HepG2 (cell line): ENCODE results near the gene OGFR. TPM values are rescaled to one million over a fixed set of nuclear protein-coding genes. Genes with fewer than 3 reads are reported as not detected.

Experiments used
- CAMTA2 ChIP-seq: sonication (generic); formaldehyde crosslinking; IDR thresholded peaks from 2 replicates; pipeline ENCODE4 v1.4.0; 2020; ENCODE audit warnings: mild to moderate bottlenecking, missing genetic modification reagents, borderline replicate concordance
- DPF2 ChIP-seq: sonication (generic); formaldehyde crosslinking; IDR thresholded peaks from 2 replicates; pipeline ENCODE4 v1.4.0; 2020; ENCODE audit warnings: mild to moderate bottlenecking, low read depth, missing genetic modification reagents, borderline replicate concordance
- EP300 ChIP-seq, 3 experiments: sonication (generic) in 1 of 3; formaldehyde crosslinking in 1 of 3; IDR thresholded peaks; 2 replicates each; pipeline versions ENCODE4 v1.5.1 to v1.6.1; 2011 to 2020; ENCODE audit warnings: low read depth in 2 of 3, low read length in 2 of 3, borderline replicate concordance in 1 of 3, improper control_type of control experiment in 1 of 3, mild to moderate bottlenecking in 1 of 3, missing genetic modification reagents in 1 of 3, moderate library complexity in 1 of 3
- FOXC1 ChIP-seq: sonication (generic); formaldehyde crosslinking; IDR thresholded peaks from 2 replicates; pipeline ENCODE4 v1.8.0; 2022; ENCODE audit warnings: mild to moderate bottlenecking, missing genetic modification reagents, borderline replicate concordance
- GLI4 ChIP-seq: sonication (generic); formaldehyde crosslinking; IDR thresholded peaks from 2 replicates; pipeline ENCODE4 v1.5.1; 2020; ENCODE audit warnings: missing genetic modification reagents, mild to moderate bottlenecking, moderate library complexity, borderline replicate concordance
- GTF3A ChIP-seq: sonication (generic); formaldehyde crosslinking; conservative IDR thresholded peaks from 2 replicates; pipeline ENCODE4 v1.4.0; 2020; ENCODE audit warnings: mild to moderate bottlenecking, missing genetic modification reagents
- HNF4G ChIP-seq, 2 experiments: sonication (generic) in 1 of 2; formaldehyde crosslinking in 1 of 2; IDR thresholded peaks; 2 replicates each; pipeline versions ENCODE4 v1.4.0 to v1.6.1; 2011 to 2020; ENCODE audit warnings: borderline replicate concordance in 2 of 2, low read depth in 2 of 2, mild to moderate bottlenecking in 2 of 2, low read length in 1 of 2, missing genetic modification reagents in 1 of 2, moderate library complexity in 1 of 2
- NFYB ChIP-seq: sonication (generic); formaldehyde crosslinking; IDR thresholded peaks from 2 replicates; pipeline ENCODE4 v1.4.0; 2020; ENCODE audit warnings: missing genetic modification reagents
- PHF21A ChIP-seq: sonication (generic); formaldehyde crosslinking; IDR thresholded peaks from 2 replicates; pipeline ENCODE4 v1.5.0; 2020; ENCODE audit warnings: mild to moderate bottlenecking, missing genetic modification reagents
- RCOR2 ChIP-seq: IDR thresholded peaks from 2 replicates; pipeline ENCODE4 v1.6.1; 2016; ENCODE audit warnings: missing biosample characterization, missing genetic modification reagents
- SOX13 ChIP-seq, 3 experiments: fragments of 450-650 bp in 1 of 3; sonication (generic) in 1 of 3; formaldehyde crosslinking in 1 of 3; IDR thresholded peaks in 2 of 3; conservative IDR thresholded peaks in 1 of 3; 2 replicates each; pipeline versions ENCODE4 v1.5.0 to v1.6.1; 2016 to 2020; ENCODE audit warnings: antibody characterized with exemption in 1 of 3, mild to moderate bottlenecking in 1 of 3, missing compliant biosample characterization in 1 of 3, missing genetic modification reagents in 1 of 3, moderate library complexity in 1 of 3
- TCF12 ChIP-seq, 2 experiments: fragments of 450-650 bp in 1 of 2; sonication (generic) in 1 of 2; formaldehyde crosslinking in 1 of 2; IDR thresholded peaks; 2 replicates each; pipeline versions ENCODE4 v1.6.1 to v1.8.0; 2017 to 2022; ENCODE audit warnings: antibody characterized with exemption in 1 of 2, mild to moderate bottlenecking in 1 of 2, missing genetic modification reagents in 1 of 2, moderate library complexity in 1 of 2
- TRIM22 ChIP-seq: fragments of 450-650 bp; IDR thresholded peaks from 2 replicates; pipeline ENCODE4 v1.6.1; 2017
- ZBTB7A ChIP-seq: sonication (generic); formaldehyde crosslinking; IDR thresholded peaks from 2 replicates; pipeline ENCODE4 v1.8.0; 2022; ENCODE audit warnings: mild to moderate bottlenecking, missing genetic modification reagents
- ZKSCAN8 ChIP-seq: IDR thresholded peaks from 2 replicates; pipeline ENCODE4 v1.6.1; 2016; ENCODE audit warnings: borderline replicate concordance, missing genetic modification reagents, missing compliant biosample characterization
- ZMYM4 ChIP-seq: sonication (generic); formaldehyde crosslinking; IDR thresholded peaks from 2 replicates; pipeline ENCODE4 v1.8.1; 2023; ENCODE audit warnings: mild to moderate bottlenecking, missing genetic modification reagents
- ZNF17 ChIP-seq: sonication (generic); formaldehyde crosslinking; IDR thresholded peaks from 2 replicates; pipeline ENCODE4 v1.5.0; 2020; ENCODE audit warnings: mild to moderate bottlenecking, missing genetic modification reagents
- ZNF296 ChIP-seq: sonication (generic); formaldehyde crosslinking; conservative IDR thresholded peaks from 2 replicates; pipeline ENCODE4 v1.5.0; 2020; ENCODE audit warnings: mild to moderate bottlenecking, missing genetic modification reagents
- ZNF333 ChIP-seq: sonication (generic); formaldehyde crosslinking; IDR thresholded peaks from 2 replicates; pipeline ENCODE4 v1.4.0; 2020; ENCODE audit warnings: mild to moderate bottlenecking, missing genetic modification reagents, borderline replicate concordance
- ZSCAN12 ChIP-seq: sonication (generic); formaldehyde crosslinking; IDR thresholded peaks from 2 replicates; pipeline ENCODE4 v1.9.0; 2021; ENCODE audit warnings: mild to moderate bottlenecking, missing genetic modification reagents
- polyA plus RNA-seq, 8 experiments: library from polyadenylated mRNA; depleted of rRNA in 3 of 8; stranded (reverse) in 7 of 8; unstranded in 1 of 8; fragments of >200 nt; fragmentation: Illumina TruSeq in 4 of 8; extraction: Trizol in 4 of 8; gene quantifications; 2 replicates each; pipeline versions ENCODE4 v1.2.1 to v1.2.3, GENCODE V29; 2011 to 2016; ENCODE audit warnings: low read depth in 4 of 8, missing spikeins in 1 of 8, mixed read lengths in 1 of 8; ENCODE audit not compliant: insufficient read depth in 1 of 8
- total RNA-seq, 5 experiments: library from RNA; depleted of rRNA; stranded (reverse); fragments of >200 nt; fragmentation: Illumina TruSeq; extraction: Trizol; gene quantifications; 2 replicates each; pipeline ENCODE4 v1.2.3, GENCODE V29; 2016; ENCODE audit warnings: low read depth in 1 of 5
- TF ChIP-seq, protein P1 (sequence below): sonication (generic); formaldehyde crosslinking; IDR thresholded peaks from 2 replicates; pipeline ENCODE4 v1.4.0; 2020; ENCODE audit warnings: missing genetic modification reagents
- TF ChIP-seq, protein P2 (sequence below): sonication (generic); formaldehyde crosslinking; IDR thresholded peaks from 2 replicates; pipeline ENCODE4 v1.8.0; 2023; ENCODE audit warnings: mild to moderate bottlenecking, missing genetic modification reagents
- TF ChIP-seq, protein P3 (sequence below): IDR thresholded peaks from 2 replicates; pipeline ENCODE4 v1.6.1; 2016; ENCODE audit warnings: missing genetic modification reagents, missing compliant biosample characterization

OGFR gene
- total and polyA plus RNA-seq, 2 of the 13 experiments (the other 11 are each of a cell fraction or from before 2014, with no cell fraction given): 47.7 to 81.8 TPM

DNA sequence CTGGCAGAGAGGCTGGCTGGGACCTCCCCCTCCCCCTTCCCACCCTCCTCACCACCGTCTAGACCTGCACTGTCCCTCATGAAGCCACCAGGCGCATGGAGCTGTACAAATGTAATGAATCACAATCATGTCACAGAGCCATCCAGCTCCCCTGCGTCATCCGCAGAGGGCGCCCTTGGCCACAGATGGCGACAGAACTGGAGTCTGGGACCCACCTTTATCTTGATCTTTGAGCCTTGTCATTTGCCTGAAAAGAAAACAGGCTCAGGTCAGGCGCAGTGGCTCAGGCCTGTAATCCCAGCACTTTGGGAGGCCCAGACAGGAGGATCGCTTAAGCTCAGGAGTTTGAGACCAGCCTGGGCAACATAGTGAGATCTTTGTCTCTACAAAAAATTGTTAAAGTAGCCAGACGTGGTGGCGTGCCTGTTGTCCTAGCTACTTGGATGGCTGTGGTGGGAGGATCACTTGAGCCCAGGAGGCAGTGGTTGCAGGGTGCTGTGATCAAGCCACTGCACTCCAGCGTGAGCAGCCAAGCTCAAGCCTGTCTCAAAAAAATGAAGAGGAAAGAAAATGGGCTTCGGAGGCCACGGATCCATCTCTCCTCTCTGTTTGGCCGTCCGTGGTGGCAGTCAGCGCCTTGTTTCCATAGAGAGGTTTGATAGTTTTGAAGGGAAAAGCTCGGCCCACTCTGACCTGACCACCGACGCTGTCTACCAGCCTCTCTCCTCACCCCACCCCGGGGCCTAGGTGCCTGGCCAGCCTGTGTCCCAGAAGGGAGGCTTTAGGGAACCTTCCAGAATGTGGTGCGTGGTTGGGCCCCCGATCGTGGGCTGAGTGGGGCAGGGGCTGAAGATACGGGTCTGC lies 18.4 kb downstream of the OGFR start (continued):
- TF ChIP-seq NFYB (CRISPR knock-in tag): no peak
- TF ChIP-seq ZMYM4 (CRISPR knock-in tag): peak; percentile 68; the same call in 1 of the 2 replicates
- peak; percentile 96 for TF ChIP-seq PHF21A
- peak; percentile 25; the same call in 1 of the 2 replicates for TF ChIP-seq DPF2 (CRISPR knock-in tag)
- peak; percentile 87; the same call in 1 of the 2 replicates for TF ChIP-seq GTF3A (CRISPR knock-in tag)
- TF ChIP-seq GLI4 (CRISPR knock-in tag): no peak
- TF ChIP-seq TRIM22: no peak
- no peak for TF ChIP-seq ZNF17 (CRISPR knock-in tag)
- TF ChIP-seq EP300 (IDR thresholded peaks at IDR 0.05; ENCODE audit: low read depth in 2 of 2, low read length in 2 of 2): peak; percentile 18 to 69; a peak in 3 of 4 replicates
- TF ChIP-seq EP300 (CRISPR knock-in tag; IDR thresholded peaks at IDR 0.05; ENCODE audit: borderline replicate concordance): peak; percentile 67
- peak; percentile 100 for TF ChIP-seq RCOR2
- no peak for TF ChIP-seq TCF12 (IDR thresholded peaks at IDR 0.05)
- peak; percentile 91; the same call in 1 of the 2 replicates for TF ChIP-seq TCF12 (CRISPR knock-in tag; IDR thresholded peaks at IDR 0.05)
- TF ChIP-seq ZKSCAN8 (CRISPR knock-in tag): peak; percentile 92
- peak; percentile 85 for TF ChIP-seq HNF4G (IDR thresholded peaks at IDR 0.05; ENCODE audit: borderline replicate concordance, low read depth, low read length)
- peak; percentile 76; the same call in 1 of the 2 replicates for TF ChIP-seq HNF4G (CRISPR knock-in tag; IDR thresholded peaks at IDR 0.05; ENCODE audit: borderline replicate concordance, low read depth)
- TF ChIP-seq, protein P1, sequence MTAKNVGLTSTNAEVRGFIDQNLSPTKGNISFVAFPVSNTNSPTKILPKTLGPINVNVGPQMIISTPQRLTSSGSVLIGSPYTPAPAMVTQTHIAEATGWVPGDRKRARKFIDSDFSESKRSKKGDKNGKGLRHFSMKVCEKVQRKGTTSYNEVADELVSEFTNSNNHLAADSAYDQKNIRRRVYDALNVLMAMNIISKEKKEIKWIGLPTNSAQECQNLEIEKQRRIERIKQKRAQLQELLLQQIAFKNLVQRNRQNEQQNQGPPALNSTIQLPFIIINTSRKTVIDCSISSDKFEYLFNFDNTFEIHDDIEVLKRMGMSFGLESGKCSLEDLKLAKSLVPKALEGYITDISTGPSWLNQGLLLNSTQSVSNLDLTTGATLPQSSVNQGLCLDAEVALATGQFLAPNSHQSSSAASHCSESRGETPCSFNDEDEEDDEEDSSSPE (CRISPR knock-in tag): peak; percentile 69
- no peak; the same call in 1 of the 2 replicates for TF ChIP-seq CAMTA2 (CRISPR knock-in tag)
- TF ChIP-seq ZNF333 (CRISPR knock-in tag): peak; percentile 72; the same call in 1 of the 2 replicates
- TF ChIP-seq FOXC1 (CRISPR knock-in tag): no peak
- no peak for TF ChIP-seq ZNF296 (CRISPR knock-in tag)
- TF ChIP-seq ZSCAN12 (CRISPR knock-in tag): no peak
- TF ChIP-seq ZBTB7A (CRISPR knock-in tag): peak; percentile 83
- TF ChIP-seq SOX13 (IDR thresholded peaks at IDR 0.05): no peak
- peak; percentile 36 to 75; a peak in 2 of 4 replicates for TF ChIP-seq SOX13 (CRISPR knock-in tag; conservative IDR thresholded peaks at IDR 0.05 in 1 of 2, IDR thresholded peaks at IDR 0.05 in 1 of 2)
- TF ChIP-seq, protein P2, sequence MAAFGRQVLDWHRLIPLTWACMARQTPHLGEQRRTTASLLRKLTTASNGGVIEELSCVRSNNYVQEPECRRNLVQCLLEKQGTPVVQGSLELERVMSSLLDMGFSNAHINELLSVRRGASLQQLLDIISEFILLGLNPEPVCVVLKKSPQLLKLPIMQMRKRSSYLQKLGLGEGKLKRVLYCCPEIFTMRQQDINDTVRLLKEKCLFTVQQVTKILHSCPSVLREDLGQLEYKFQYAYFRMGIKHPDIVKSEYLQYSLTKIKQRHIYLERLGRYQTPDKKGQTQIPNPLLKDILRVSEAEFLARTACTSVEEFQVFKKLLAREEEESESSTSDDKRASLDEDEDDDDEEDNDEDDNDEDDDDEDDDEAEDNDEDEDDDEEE: no peak
- TF ChIP-seq, protein P3, sequence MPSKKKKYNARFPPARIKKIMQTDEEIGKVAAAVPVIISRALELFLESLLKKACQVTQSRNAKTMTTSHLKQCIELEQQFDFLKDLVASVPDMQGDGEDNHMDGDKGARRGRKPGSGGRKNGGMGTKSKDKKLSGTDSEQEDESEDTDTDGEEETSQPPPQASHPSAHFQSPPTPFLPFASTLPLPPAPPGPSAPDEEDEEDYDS (CRISPR knock-in tag): peak; percentile 74
